SH-SY5Y (cell line): ENCODE data around the gene GRK4.

Experiments used
- GATA2 ChIP-seq: IDR thresholded peaks from 2 replicates; pipeline ENCODE4 v1.6.1; 2011; ENCODE audit warnings: mild to moderate bottlenecking, low read depth, low read length
- GATA3 ChIP-seq: IDR thresholded peaks from 2 replicates; pipeline ENCODE4 v1.6.1; 2011; ENCODE audit warnings: low read depth, mild to moderate bottlenecking, low read length, moderate library complexity

DNA sequence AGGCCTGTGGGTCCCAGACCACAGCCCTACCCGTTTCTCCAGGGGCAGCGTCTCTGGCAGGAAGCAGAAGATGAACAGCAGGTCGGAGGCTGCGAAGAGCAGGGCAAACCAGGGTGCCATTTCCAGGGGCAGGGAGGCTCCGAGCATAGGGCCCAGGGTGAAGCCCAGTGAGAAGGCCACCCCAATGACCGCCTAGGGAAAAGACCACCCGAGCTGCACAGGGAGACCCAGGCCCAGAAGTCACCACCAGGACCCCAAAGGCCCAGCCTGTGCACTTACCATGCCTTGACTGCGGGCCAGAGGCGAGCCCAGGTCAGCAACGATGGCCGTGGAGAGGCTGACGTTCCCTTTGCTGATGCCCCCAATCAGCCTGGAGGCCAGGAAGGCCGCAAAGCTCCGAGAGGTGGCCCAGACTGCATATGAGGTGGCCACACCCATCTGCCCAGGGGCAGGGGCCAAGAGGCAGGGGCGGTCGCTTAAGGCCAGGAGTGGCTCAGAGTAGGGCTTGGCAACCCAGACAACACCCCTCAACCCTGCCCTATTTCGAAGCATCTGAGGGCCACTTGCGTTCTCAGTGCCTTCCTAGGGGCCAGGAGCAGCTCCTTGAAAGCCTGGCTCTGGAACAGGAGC lies 30.9 kb upstream of the GRK4 start:
- TF ChIP-seq GATA2 (no peak), GATA3 (no peak)
